ENCODE results near the gene ZNF778. TPM values are rescaled to one million over a fixed set of nuclear protein-coding genes. Genes with fewer than 3 reads are reported as not detected.

The ZNF778 gene
- polyA plus RNA-seq, 1 of the 3 experiments (the other 2 are of a cell fraction): 10.8 TPM

GRCh38 chr16:89174877-89175276 lies 42.6 kb upstream of the ZNF778 start:
- H3K9ac ChIP-seq: no peak overlapping the region
- H3F3A ChIP-seq (replicated peaks; ENCODE audit: insufficient read depth): no peaks in the 10 kb centered on the region
- ChIA-PET POLR2A (no interaction called here), CTCF (interaction anchor here (1.3 to 2.9 kb wide), 3 partner anchors 10 to 438 kb away, joined by 4 to 10 read pairs (median 10); no protein-coding TSS in a partner anchor)
- no peak overlapping the region for H3K4me2 ChIP-seq
- H3K9me3 ChIP-seq: no peaks in the 10 kb centered on the region
- H3K27me3 ChIP-seq (ENCODE audit: insufficient read depth): peaks cover 44% of the 10 kb centered on the region; the same call in 1 of the 2 replicates
- no peaks in the 10 kb centered on the region for H3K79me2 ChIP-seq (ENCODE audit: insufficient read depth)
- no peak for DNase-seq
- H4K20me1 ChIP-seq (ENCODE audit: insufficient read depth): 0 out of 2 replicates have a peak, but pooled peaks cover 7% of the 10 kb centered on the region
- no peaks in the 10 kb centered on the region for H3K36me3 ChIP-seq (replicated peaks in 1 of 2; ENCODE audit: control insufficient read depth in 1 of 2, insufficient read depth in 2 of 2, low read length in 1 of 2)
- H3K4me1 ChIP-seq (ENCODE audit: control insufficient read depth in 1 of 2, insufficient read depth in 2 of 2, low read depth in 1 of 2, low read length in 1 of 2): peaks cover 0 to 18% of the 10 kb centered on the region in 2 experiments; a peak in 1 of 4 replicates
- H3K9me2 ChIP-seq: no peaks in the 10 kb centered on the region
- TF ChIP-seq ZBTB33 (IDR thresholded peaks at IDR 0.05; ENCODE audit: borderline replicate concordance, low read depth) (no peak), IRF3 (IDR thresholded peaks at IDR 0.05; ENCODE audit: low read depth, low read length) (no peak), USF1 (IDR thresholded peaks at IDR 0.05; ENCODE audit: borderline replicate concordance, low read depth) (no peak), RAD21 (IDR thresholded peaks at IDR 0.05; ENCODE audit: low read length) (no peak), GABPA (IDR thresholded peaks at IDR 0.05; ENCODE audit: low read depth) (no peak), POLR2AphosphoS5 (IDR thresholded peaks at IDR 0.05; ENCODE audit: low read depth, low read length) (no peak), FOSL2 (IDR thresholded peaks at IDR 0.05; ENCODE audit: borderline replicate concordance, low read depth) (no peak), FOXJ3 (CRISPR knock-in tag; IDR thresholded peaks at IDR 0.05) (no peak)
- WGBS (ENCODE audit: low lambda C conversion rate): 61% methylated on average over 8 of the region's 14 CpGs
- no peak overlapping the region for H3K4me3 ChIP-seq (ENCODE audit: low read depth in 2 of 2, low read length in 1 of 2)
- H2AFZ ChIP-seq (ENCODE audit: low read depth): no peak overlapping the region
- no peak overlapping the region for H3K27ac ChIP-seq (ENCODE audit: low read depth in 2 of 2, low read length in 1 of 2)

- WGBS (ENCODE audit: low lambda C conversion rate): 58% methylated on average over 6 of the region's 20 CpGs
- H3F3A ChIP-seq (replicated peaks; ENCODE audit: insufficient read depth): no peaks in the 10 kb centered on the region
- DNase-seq: no peak
- no peaks in the 10 kb centered on the region for H3K79me2 ChIP-seq (ENCODE audit: insufficient read depth)
- no peak overlapping the region for H3K27ac ChIP-seq (ENCODE audit: low read depth in 2 of 2, low read length in 1 of 2)
- no peak overlapping the region for H3K4me2 ChIP-seq
- H3K9ac ChIP-seq: no peak overlapping the region
- H3K9me3 ChIP-seq: no peaks in the 10 kb centered on the region
- H4K20me1 ChIP-seq (ENCODE audit: insufficient read depth): 0 out of 2 replicates have a peak, but pooled peaks cover 7% of the 10 kb centered on the region
- no peak overlapping the region for H2AFZ ChIP-seq (ENCODE audit: low read depth)
- H3K4me3 ChIP-seq (ENCODE audit: low read depth in 2 of 2, low read length in 1 of 2): no peak overlapping the region
- peaks cover 44% of the 10 kb centered on the region; the same call in 1 of the 2 replicates for H3K27me3 ChIP-seq (ENCODE audit: insufficient read depth)
- ChIA-PET POLR2A (no interaction called here), CTCF (interaction anchor here (1.1 to 5.8 kb wide), 6 partner anchors 8 to 438 kb away, joined by 4 to 33 read pairs (median 7); no protein-coding TSS in a partner anchor)
- H3K9me2 ChIP-seq: no peaks in the 10 kb centered on the region
- TF ChIP-seq EZH2phosphoT487 (IDR thresholded peaks at IDR 0.05; ENCODE audit: borderline replicate concordance, low read depth) (no peak), USF1 (IDR thresholded peaks at IDR 0.05; ENCODE audit: borderline replicate concordance, low read depth) (peak; percentile 42; the same call in 1 of the 2 replicates), GATA2 (CRISPR knock-in tag; IDR thresholded peaks at IDR 0.05) (no peak)
- no peaks in the 10 kb centered on the region for H3K36me3 ChIP-seq (replicated peaks in 1 of 2; ENCODE audit: control insufficient read depth in 1 of 2, insufficient read depth in 2 of 2, low read length in 1 of 2)
- H3K4me1 ChIP-seq (ENCODE audit: control insufficient read depth in 1 of 2, insufficient read depth in 2 of 2, low read depth in 1 of 2, low read length in 1 of 2): peaks cover 0 to 18% of the 10 kb centered on the region in 2 experiments; a peak in 1 of 4 replicates
Observed at GRCh38 chr16:89175280-89176146, 42.0 kb upstream of the ZNF778 start.
